Activated CD8-positive, alpha-beta memory T cell treated with anti-CD3 and anti-CD28 coated beads for 4 hours (primary cell): ENCODE data around the gene EIF4ENIF1.
"Not testable (repeated sequence)": the region's sequence is repeated elsewhere in the genome, so short reads cannot be mapped to it uniquely, and the experiment has no call there.

ENCODE experiments used
- DNase-seq, 2 donors: peaks; one replicate each; pipeline ENCODE4 v3.0.0-alpha.2; 2020; ENCODE audit warnings: low read depth in 2 of 2

EIF4ENIF1 gene

DNA sequence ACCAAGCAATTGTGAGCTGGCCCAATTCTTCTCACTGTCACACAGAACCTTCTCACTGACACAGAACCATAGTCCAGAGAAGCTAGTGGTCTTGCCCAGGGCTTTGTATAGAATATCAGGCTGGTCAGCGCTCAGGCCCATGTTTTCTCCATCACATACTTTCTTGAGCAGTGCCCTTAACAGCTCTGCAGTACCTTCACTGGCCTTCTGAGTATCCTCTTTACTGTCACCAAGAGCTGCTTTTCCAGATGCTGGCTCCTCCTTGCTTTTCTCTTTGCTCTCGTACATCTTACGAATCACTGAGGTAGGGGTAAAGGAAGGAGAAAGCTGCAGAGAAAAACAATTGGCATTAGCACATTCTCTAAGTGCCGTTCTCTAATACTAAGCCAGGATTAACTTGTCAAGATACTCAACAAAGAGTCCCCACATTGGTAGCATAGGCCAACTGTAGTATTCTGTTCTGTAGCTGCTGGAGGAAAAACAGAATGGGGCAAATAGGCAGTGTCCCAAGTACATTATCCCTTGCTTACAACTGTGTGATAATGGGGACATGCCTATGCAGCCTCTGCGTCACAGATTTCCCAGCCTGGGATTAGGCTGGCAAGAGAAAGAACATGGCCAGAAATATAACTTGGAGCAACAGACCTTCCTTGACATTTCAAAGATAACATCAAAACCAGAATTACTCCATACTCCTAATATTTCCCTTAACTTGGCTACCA is 46.7 kb downstream of the EIF4ENIF1 start:
- DNase-seq, result no peak

DNA sequence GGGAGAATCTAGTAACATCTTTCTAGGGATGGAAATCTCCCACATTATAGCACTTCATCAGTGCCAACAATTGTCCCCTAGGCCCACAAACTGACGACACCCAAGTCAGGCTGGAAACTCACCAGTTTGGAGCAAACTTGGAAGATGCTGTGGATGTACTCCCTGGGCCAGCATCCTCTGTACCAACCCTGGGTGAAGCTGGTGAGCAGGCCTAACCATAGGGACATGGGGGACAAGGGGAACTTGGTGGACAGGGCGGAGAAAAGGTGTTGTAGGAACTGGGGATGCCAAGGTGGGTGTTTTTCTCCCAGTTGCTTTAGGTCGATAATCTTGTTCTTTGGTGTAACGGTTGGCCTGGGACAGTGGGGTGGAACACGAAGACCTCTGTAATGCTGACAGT is 48.0 kb downstream of the EIF4ENIF1 start:
- DNase-seq, result no peak

DNA sequence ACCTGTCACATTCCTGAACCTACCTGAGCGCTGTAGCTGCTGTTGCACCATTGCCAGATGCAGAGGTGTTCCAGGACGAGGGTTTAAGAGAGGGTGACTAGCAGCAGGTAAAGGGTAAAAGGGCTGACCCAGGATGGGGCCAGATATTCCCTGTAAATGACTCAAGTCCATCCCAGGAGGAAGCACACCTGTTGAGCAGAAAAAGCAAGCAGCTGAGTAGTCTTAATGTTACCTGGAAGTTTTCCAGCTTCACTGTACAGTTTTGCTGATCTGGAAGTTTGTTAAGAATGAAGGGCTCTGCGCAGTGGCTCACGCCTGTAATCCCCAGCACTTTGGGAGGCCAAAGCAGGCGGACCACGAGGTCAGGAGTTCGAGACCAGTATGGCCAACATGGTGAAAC is 49.0 kb downstream of the EIF4ENIF1 start:
- no peak for DNase-seq

DNA sequence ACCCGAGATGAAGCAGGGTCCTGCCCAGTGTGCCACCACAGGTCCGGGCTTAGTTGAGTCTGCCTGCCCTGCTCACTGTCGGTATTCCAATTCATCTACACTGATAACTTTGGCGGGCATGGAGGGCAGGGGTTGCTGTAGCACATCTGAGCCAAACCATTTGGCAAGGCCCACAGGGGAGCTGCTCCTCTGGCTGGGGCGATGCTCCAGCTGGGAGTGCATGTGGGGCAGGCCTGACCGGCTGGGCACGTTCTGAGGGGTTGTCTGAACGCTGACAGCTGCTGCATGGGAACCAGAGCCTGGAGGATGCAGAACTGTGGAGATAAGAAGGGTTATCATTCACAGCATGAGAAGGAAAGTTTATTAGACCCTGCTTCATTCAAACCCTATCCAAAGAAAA is 49.8 kb downstream of the EIF4ENIF1 start:
- no peak for DNase-seq

GRCh38 chr22:31436132-31436531 is 53.5 kb downstream of the EIF4ENIF1 start:
- DNase-seq, result no peak

DNA sequence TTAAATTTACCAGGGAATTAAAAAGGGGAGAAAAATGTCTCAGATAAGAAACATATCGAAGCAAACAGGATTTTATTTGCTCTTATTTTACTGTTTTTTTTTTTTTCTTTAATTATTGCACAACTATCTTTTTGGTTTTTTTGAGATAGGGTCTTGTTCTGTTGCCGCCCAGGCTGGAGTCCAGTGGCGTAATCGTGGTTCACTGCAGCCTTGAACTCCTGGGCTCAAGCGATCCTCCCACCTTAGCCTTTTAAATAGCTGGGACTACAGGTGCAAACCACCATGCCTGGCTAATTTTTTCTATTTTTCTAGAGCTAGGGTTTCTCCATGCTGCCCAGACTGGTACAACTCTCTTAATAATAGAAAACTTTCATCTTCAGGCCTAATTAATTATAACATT is 57.7 kb downstream of the EIF4ENIF1 start:
- DNase-seq, result no peak

- no peak for DNase-seq
Observed at GRCh38 chr22:31425331-31426050, 64.2 kb downstream of the EIF4ENIF1 start.

GRCh38 chr22:31402350-31402749 is 87.3 kb downstream of the EIF4ENIF1 start:
- not testable (repeated sequence) for DNase-seq

- no peak for DNase-seq
Observed at GRCh38 chr22:31400023-31400397, 89.6 kb downstream of the EIF4ENIF1 start.

- peak; percentile 93 to 94 for DNase-seq
Observed at GRCh38 chr22:31399211-31400022, 90.2 kb downstream of the EIF4ENIF1 start, which contains the start of gene DRG1. Gene DRG1 (plus strand): TSS chr22:31399604. CDS start chr22:31399684, 80 bp downstream.

DNA sequence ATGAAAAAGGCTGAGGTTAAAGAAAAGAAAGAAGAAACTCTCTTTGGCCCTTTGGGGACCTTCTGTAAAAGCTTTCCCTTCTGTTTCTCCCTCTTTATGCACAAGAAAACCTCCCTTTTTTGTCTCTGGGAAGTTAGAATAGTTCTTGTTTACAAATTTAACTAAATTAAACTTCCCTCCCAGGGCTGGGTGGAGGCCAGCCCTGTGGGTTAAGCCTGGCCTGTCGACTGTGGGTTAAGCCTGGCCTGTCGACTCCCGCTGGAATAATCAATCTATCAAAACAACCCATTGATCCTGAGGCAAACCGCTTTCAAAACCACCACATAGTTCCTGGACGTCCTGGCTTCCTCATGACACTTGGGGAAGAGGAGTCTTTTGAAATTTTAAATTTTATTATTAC is 91.4 kb downstream of the EIF4ENIF1 start:
- DNase-seq, result no peak

GRCh38 chr22:31394326-31394725 is 95.3 kb downstream of the EIF4ENIF1 start:
- no peak for DNase-seq

- DNase-seq, result no peak
Observed at GRCh38 chr22:31393893-31394292, 95.7 kb downstream of the EIF4ENIF1 start.
